HG02623 (cell line): ENCODE measurements around the gene HOXA4.

ENCODE experiments used
- ATAC-seq: cut with Tn5 transposase; IDR thresholded peaks from one replicate; pipeline ENCODE4 v1.9.1; 2021; ENCODE audit warnings: moderate library complexity; ENCODE audit not compliant: unreplicated experiment

Gene HOXA4

DNA sequence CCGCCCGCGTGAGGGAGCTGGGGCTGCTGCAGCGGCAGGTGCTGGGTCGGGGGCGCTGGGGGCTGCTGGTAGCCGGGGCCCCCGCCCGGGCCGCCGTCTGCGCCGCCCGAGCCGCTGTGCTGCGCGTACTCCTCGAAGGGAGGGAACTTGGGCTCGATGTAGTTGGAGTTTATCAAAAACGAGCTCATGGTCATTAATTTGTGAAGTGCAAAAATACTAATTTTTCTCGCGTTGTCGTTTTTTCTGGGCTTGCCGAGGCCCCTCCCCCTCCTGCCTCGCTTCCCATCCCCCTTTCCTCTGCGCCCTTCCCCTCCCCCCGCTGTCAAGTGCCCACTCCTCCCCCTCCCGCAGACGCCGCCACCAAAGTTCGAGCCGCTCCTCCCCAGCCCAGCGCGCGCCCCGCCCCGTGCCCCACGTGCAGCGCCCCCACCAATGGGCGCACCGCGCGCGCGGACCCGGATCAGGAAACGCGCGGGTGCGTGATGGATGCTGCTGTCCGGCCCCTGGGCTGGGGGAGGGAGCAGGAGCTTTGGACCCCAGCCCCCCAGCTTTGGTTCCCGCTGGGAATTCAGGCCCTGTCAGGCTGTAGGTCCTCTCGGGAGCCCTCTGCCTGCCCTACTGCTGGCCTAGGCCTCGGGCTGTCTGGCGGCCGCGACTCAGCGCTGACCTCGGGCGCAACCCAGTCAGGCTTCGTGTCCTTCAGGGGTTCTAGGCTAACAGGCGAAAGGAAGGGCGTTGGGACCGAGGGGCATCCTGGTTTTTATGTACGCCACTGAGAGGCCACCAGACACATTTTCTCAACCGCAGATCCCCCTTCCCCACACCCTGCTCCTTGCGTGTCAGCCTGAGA is at the start of gene HOXA4:
Gene HOXA4 (minus strand): TSS at position 218 of the 850 bp plus-strand sequence. CDS start 24 bp downstream, at position 194.
- ATAC-seq, result no peak

DNA sequence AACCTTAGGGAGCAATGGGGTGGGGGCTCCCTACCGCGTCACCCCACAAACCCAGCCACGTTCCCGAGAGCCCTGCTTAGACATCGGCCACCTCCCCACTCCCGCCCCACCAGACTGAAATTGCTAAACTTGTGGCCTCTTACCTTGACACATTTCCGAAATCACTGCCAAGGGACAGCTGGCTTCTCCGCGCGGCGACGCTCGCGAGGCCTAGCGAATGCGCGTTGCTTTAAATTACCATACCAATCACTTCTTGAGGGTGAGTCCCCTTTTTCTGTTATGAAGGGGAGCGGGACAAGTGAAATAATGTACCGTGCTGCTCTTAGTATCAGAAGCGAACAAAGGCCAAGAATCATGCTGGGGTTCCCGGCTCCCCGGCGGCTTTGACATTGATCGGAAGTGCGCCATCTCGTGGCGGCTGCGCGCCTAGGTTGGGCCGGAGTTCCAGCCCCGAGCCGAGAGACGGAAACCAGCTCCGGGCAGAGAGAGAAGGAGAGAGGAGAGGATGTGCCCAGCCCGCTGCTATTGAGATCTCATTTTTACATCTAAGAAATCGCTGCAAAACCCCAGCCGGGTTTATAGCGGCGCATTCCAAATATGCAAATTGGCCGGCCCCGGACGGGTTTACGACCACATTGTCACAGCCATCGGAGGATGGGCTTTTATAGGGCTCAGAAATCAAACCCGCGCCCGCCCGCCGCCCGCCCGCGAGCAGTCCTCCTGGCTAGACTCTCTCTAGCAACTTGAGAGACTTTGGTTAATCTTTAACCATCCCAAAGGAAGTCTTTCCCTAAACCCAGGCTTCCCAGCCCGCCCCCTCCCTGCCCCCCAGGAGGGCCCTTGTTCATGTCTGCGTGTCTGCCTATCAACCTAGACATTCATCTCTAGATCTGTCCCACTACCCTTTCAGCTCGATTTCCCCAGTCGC is 49.2 kb upstream of the HOXA4 start:
- no peak for ATAC-seq

DNA sequence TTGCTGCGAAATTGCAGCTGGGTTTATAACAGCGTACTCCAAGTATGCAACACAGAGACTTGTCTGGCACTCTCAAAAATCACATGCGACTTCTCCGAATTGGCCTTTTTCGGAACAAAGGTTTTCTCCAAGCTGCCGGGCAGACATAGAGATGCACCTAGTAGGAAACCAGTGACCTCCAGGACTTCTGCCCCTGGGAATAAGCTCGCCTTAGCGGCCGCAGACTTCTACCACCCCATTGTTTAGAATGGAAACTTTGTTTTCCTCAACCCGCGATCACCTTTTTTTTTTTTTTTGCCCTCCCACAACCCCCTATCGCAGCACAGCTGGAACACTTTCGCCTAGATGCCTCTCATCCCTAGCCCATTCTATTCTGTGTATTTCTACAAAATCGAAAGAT is 48.5 kb upstream of the HOXA4 start:
- ATAC-seq, result no peak

- no peak for ATAC-seq
These were observed 47.8 kb upstream of the HOXA4 start for GRCh38 chr7:27178366-27178765.

DNA sequence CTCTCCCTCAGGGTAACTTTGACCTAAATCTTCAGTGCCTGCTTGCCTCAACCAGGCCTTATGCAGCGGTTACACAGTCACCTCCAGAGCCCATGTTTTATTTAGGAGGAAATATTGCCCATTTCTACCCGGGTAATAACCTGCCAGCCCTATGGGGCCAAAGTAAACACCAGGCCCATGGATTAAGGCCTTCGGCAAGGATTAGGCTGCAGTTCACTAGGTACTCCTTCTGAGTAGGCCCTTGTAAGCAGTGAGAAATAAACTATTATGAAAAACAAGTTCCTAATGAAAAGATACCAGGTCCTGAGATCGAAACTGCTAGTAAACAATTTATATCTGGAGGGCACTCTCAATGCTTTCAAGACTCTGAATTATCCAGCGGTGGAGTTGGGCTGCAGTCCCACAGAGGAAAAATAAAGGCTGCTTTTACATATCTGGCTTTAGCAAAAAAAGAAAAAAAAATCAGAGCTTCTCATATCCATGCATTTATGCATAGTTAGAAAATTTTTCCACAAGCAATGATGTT is 47.3 kb upstream of the HOXA4 start:
- ATAC-seq, result no peak

- no peak for ATAC-seq
These were observed 46.6 kb upstream of the HOXA4 start for GRCh38 chr7:27176962-27177794.

DNA sequence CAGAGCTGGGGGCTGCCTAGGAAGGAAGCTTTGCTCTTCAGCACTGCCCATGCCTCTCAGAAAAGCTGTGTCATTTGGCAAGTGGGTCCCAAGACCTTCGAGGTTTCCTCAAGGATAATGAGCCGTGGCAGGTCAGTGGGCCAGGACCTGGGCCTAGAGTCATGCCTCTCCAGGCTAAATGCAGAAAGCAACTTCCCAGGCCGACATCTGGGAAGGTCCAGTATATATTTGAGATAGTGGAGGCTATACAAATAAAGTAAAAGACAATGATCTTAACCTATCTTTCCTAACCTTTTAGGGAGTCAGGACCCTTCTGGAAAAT is 45.9 kb upstream of the HOXA4 start:
- no peak for ATAC-seq

- ATAC-seq, result no peak
These were observed 45.3 kb upstream of the HOXA4 start for GRCh38 chr7:27175626-27176523.

- no peak for ATAC-seq
These were observed 44.5 kb upstream of the HOXA4 start for GRCh38 chr7:27174874-27175625.

DNA sequence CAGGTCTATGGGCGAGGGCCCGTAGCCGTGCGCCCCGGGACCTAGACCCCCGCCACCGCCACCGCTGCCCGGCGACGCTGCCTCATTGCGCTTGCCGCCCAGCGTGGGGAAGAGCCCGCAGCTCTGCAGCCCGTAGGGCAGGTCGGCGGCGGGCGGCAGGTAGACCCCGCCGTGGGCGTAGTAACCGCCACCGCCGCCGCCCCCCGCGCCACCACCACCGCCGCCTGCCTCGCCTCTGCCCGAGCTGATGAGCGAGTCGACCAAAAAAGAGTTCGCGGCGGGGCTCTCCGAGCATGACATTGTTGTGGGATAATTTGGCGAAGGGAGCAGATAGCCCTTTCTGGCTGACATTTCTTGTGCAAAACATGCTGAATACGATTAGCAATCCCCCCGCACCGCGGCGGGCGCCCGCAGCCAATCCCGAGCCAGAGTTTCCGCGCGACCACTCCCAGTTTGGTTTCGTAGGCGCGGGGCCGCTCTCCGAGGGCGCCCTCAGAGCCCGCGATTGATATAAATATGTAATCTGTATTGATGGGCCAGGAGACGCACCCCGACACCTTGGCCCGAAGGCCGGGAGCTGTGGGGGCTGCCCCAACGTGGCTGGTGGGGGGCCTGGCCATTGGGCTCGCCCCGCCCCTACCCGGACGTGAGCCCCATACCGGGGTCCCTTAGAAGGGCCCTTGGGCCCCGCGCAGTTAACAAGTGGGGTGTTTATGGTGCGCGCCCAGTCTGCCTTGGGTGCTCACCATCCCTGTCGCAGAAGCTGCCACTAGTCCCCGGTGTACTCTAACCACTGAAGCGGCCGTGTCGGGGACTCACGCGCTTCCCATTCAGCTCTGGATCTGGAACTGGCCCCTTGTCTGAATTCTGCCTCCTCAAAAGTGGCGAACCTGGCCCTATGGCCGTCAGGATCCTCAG is 43.7 kb upstream of the HOXA4 start, which contains the start of gene HOXA10:
Gene HOXA10 (minus strand): TSS at position 365 of the 918 bp plus-strand sequence. CDS start 14 bp downstream, at position 351.
- no peak for ATAC-seq

DNA sequence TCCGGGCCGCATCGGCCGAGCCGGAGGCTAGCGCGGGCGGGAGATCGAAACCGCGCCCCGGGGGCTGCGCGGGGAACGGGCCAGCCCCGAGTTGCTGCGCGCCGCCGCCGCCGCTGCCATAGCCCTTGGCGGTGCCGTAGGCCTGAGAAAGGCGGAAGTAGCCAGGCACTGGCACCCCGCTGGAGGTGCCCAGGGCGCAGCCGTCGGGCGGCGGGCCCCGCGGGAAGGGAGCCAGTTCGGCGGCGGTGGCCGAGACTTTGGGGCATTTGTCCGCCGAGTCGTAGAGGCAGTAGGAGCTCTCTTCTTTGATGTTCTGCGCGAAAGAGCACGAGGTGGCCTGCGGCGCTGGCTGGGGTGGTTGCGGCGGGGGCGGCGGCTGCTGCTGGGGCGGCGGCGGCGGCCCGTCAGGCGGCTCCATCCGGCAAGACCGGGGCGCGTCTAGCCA is 43.0 kb upstream of the HOXA4 start:
- ATAC-seq, result no peak

DNA sequence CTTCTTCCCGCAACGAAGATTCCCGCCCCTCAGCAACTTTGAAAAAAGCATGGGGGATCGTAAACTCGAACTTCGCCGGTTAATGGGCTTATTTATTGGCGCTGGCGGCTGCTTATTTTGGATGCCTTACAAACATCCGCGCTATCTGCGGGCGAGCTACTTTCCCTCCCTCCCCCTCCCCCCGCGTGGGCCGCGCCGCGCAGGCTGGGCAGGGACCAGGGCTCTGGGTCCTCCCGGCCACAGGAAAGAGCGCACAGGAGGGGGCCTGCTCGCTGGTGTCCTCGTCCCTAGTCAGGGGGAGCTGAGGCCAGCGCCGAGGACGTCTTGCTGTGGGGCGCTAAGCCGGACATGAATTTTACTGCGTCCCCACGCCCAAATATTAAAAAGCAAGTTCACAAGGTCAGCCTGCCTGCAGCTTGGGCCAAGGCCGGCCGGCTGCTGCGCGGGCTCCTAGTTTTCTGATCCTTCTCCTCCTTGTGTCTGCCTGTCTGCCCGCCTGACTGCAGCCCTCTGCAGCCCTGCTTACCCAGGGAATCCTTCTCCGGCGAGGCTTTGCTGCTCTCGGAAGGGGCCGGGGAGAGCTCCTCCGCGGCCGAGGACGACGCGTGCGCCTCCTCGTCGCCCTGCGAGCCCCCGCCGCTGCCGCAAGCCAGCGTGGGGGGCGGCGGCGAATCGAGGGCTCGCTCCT is 42.4 kb upstream of the HOXA4 start:
- no peak for ATAC-seq

- ATAC-seq, result no peak
These were observed 41.8 kb upstream of the HOXA4 start for GRCh38 chr7:27172315-27172774.

DNA sequence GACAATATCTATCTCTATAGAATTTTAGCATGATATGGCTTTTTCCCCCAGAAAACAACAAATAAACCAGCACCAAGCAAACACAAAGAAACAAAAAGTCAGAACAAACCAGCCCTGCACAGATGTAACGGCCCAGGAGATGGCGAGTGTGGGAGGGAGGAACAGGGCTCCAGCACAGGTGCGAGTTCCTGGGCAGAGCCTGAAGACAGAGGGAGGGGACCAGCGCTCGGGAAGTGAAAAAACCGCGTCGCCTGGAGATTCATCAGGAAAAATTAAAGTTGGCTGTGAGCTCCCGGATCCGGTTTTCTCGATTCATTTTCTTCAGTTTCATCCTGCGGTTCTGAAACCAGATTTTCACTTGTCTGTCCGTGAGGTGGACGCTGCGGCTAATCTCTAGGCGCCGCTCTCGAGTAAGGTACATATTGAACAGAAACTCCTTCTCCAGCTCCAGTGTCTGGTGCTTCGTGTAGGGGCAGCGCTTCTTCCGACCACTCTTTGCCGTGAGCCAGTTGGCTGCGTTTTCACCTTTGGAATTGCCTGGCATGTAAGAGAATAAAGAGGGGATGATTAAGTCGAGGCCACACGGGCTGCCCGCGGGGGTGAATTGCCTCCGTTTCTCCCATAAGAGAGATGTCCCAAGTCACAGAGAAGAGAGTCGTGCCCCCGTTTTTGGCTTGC is 41.2 kb upstream of the HOXA4 start:
- ATAC-seq, result no peak

GRCh38 chr7:27171325-27171636 is 40.7 kb upstream of the HOXA4 start:
- ATAC-seq, result no peak

DNA sequence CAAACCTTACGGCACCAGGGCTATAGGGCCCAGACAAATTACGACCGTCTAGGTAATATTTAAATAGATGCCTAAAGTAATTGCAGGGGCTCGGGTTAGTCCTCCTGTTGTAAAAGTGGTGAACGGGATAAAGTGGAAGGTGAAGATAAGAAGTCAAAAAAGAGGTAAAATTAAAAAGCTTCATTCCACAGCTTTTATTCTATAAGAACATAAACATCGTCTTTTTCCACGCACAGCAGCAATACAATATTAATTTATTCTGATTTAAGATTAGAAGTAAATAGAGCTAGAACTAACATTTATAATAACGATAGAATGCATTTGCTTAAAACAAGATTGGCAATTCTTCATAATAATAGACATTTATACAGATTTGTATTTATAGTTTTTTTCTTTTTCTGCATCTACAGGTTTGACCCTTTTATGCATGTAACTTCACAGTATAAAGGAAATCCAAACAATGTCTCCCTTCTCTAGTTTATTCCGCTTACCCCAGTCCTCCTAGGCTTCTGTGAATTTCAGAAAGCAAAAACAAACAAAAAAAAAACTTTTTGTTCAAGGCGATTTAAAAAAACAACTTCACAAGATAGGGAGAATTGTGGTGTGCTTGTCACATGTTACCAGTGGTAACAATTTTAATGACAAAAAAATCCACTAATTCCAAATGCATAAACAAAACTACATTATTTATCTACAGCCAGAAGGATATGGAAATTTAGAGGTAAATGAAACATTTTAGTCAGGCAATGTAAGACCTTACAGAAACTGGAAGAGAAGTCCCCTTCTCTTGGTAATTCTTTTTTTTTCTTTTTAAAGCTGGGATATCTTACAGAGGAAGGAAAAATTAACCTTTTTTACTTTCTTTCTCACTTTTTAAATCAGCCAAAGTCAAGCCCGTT is 40.1 kb upstream of the HOXA4 start:
- no peak for ATAC-seq
